GM19193 (cell line): ENCODE data around the gene COL10A1.

Experiments
- POLR2A ChIP-seq: IDR thresholded peaks from 4 replicates; pipeline ENCODE4 v1.6.1; 2011; ENCODE audit not compliant: insufficient read depth, insufficient read length; ENCODE audit errors: extremely low read depth

COL10A1 gene

DNA sequence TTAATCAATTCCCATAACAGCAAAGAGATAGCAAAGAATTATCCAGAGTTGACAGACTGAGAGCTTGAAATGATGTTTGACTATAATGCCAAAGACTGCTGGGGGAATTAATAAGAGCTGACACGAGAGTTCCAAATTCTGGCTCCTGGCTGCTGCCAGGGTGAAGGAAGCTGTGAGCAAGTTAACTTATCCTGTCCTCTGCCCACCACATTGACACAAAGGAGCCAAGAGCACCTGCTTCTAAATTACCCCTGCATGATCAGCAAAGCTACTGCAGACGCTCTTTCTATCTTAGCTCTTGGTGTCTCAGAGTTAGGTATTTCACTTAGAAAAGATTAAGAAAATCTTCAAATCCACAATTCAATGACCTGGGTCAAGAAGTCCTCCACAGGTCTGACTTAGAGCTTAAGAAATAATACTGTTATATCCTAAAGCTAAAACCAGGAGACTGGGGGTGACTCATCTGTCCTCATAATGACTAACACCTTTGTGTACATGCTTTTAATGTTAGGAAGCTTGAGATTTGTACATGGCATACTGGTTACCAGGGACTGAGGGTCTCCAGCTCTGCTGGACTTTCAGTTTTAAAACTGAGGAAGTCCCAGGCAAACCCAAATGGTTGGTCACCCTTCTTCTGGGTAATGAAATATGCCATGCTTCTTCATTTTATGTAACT is 52.0 kb downstream of the COL10A1 start:
- no peak for TF ChIP-seq POLR2A

DNA sequence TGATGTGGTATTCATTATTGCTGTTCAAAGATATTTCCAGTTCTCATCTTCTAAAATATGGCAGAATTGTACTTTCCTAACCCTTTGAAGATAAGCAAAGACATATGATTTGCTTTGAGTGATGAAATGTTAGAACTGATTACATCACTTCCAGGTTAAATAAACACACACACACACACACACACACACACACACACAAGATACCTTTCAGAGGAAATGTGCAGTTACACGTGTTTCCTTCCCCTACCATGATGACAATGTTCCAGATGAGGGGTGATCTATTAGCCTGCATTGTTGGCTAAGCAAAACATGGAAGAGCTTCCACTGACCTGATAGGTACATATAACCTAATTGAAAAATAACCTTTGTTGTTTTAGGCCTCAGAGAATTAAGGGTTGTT is 53.6 kb downstream of the COL10A1 start:
- no peak for TF ChIP-seq POLR2A

DNA sequence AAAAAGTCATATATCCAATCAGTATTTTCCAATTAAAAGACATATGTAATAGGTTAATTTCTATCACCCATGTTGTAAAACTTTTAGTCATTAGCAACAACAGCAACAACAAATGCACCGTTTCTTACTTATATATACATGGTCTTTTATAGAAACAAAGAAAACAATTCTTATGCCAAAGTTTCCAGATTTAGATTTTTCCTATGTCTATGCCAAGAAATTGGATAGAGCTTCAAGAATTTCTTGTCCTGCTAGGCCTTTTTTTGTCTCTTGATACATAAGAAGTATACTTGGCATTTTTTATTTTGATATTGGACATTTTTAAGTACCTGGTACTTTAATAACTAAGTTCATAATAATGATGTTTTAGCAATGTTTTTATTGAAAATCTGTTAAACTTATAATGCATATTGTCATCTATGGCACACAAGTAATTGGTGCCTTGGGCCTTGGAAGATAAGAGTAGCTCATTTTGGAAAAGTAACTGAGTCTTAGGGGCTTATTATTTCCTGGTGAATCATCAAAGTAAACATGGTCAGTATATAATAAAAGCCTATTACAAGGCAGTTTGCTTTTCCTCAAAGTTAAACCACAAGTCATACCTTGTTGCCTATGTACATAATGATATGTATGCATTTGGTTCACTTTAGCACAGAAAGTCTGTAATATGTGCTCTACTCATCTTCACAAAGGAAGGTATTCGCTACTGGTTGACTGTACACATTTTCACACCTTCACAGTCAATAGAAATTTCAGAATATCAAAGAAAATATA is 55.1 kb downstream of the COL10A1 start:
- TF ChIP-seq POLR2A, result no peak

DNA sequence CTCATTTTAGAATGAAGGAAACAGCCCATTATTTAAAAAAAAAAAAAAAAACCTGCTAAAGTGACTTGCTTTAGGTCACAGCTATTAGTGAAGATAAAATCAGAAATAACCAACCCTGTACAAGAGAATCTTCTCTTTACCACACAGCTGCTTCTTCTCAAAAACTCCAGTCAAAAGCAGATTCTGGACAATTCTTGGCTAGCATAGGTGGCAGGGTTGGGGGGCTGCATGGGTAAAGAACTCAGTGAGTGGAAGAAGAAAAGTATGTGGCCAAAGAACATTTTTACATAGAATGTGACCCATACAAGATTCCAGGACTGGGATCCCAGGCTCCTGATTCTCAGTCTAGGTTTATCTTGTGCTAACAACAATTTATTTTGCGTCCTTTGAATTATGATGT is 55.8 kb downstream of the COL10A1 start:
- no peak for TF ChIP-seq POLR2A
